Measurements from ENCODE around the gene MYBBP1A.

The MYBBP1A gene

GRCh38 chr17:4504188-4504587, 51.0 kb downstream of the MYBBP1A start:
- DNase-seq (ENCODE audit: low read depth in 2 of 2), result no peak

GRCh38 chr17:4503283-4504025, 51.7 kb downstream of the MYBBP1A start:
- DNase-seq (ENCODE audit: low read depth in 2 of 2), result no peak

- DNase-seq (ENCODE audit: low read depth in 2 of 2), result no peak
These were observed 52.6 kb downstream of the MYBBP1A start for GRCh38 chr17:4502466-4503154.

GRCh38 chr17:4501295-4501949, 53.8 kb downstream of the MYBBP1A start:
- no peak for DNase-seq (ENCODE audit: low read depth in 2 of 2)

GRCh38 chr17:4500191-4500571, 55.0 kb downstream of the MYBBP1A start:
- DNase-seq (ENCODE audit: low read depth in 2 of 2), result no peak

- no peak for DNase-seq (ENCODE audit: low read depth in 2 of 2)
These were observed 55.6 kb downstream of the MYBBP1A start for GRCh38 chr17:4499431-4500190.

- peak; percentile 49 to 56 for DNase-seq (ENCODE audit: low read depth in 2 of 2)
These were observed 56.5 kb downstream of the MYBBP1A start, which contains the start of gene SPNS2 for GRCh38 chr17:4498461-4499397. TSS of gene SPNS2 (plus strand) at chr17:4498881. CDS start at chr17:4499048, 167 bp downstream.

- no peak for DNase-seq (ENCODE audit: low read depth in 2 of 2)
These were observed 57.9 kb downstream of the MYBBP1A start for GRCh38 chr17:4497101-4497824.

- no peak for DNase-seq (ENCODE audit: low read depth in 2 of 2)
These were observed 62.2 kb downstream of the MYBBP1A start for GRCh38 chr17:4492721-4493561.

GRCh38 chr17:4490637-4491061, 64.5 kb downstream of the MYBBP1A start:
- DNase-seq (ENCODE audit: low read depth in 2 of 2), result no peak

GRCh38 chr17:4490109-4490591, 65.0 kb downstream of the MYBBP1A start:
- DNase-seq (ENCODE audit: low read depth in 2 of 2), result no peak

GRCh38 chr17:4488989-4489595, 66.1 kb downstream of the MYBBP1A start:
- DNase-seq (ENCODE audit: low read depth in 2 of 2), result no peak
